PC-9 (cell line): Measurements from ENCODE around the gene OBSCN.

Source experiments
- EZH2 ChIP-seq: fragments of 200-600 bp; sonication (generic); IDR thresholded peaks from 2 replicates; pipeline ENCODE4 v1.8.0; 2017; ENCODE audit warnings: antibody characterized with exemption, low read depth
- TF ChIP-seq, protein P1 (sequence below): fragments of 200-600 bp; sonication (generic); conservative IDR thresholded peaks from 2 replicates; pipeline ENCODE4 v1.6.1; 2017; ENCODE audit warnings: mixed run types, antibody characterized with exemption, mild to moderate bottlenecking, moderate library complexity

DNA sequence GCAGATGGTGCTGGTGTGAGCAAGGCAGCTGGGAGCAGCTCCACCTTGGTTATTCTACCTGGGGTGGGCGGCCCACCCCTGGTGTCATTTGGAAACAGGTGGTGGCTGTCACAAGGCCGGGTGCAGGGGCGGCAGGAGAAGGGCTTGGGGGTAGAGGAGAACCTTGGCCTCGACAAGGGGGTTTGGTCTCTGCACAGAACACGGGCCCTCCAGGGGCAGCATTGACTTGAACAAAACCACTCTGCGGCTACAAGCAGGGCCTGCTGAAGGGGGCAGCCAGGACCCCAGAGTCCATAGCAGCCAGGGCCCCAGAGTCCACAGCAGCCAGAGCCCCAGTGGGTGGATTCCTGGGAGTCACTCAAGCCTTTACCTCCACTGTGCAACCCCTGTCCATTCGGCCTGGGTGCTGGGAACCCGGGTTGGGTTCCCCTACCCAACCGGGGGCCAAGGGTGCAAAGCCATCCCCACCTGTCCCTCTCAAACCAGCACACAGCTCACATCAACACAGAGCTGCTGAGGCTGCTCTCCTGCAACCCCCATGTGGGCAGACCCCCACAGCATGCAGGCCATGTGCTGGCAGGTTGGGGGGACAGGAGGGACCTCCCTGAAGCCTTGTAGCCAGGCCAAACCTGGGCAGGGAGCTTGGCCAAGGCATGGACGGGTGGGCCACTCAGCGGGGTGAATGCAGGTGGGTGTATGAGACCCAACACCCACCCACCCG lies 191.1 kb downstream of the OBSCN start:
- TF ChIP-seq EZH2 = no peak
- TF ChIP-seq, protein P1, sequence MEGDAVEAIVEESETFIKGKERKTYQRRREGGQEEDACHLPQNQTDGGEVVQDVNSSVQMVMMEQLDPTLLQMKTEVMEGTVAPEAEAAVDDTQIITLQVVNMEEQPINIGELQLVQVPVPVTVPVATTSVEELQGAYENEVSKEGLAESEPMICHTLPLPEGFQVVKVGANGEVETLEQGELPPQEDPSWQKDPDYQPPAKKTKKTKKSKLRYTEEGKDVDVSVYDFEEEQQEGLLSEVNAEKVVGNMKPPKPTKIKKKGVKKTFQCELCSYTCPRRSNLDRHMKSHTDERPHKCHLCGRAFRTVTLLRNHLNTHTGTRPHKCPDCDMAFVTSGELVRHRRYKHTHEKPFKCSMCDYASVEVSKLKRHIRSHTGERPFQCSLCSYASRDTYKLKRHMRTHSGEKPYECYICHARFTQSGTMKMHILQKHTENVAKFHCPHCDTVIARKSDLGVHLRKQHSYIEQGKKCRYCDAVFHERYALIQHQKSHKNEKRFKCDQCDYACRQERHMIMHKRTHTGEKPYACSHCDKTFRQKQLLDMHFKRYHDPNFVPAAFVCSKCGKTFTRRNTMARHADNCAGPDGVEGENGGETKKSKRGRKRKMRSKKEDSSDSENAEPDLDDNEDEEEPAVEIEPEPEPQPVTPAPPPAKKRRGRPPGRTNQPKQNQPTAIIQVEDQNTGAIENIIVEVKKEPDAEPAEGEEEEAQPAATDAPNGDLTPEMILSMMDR = no peak
